ENCODE measurements around the gene SUN3.

DNA sequence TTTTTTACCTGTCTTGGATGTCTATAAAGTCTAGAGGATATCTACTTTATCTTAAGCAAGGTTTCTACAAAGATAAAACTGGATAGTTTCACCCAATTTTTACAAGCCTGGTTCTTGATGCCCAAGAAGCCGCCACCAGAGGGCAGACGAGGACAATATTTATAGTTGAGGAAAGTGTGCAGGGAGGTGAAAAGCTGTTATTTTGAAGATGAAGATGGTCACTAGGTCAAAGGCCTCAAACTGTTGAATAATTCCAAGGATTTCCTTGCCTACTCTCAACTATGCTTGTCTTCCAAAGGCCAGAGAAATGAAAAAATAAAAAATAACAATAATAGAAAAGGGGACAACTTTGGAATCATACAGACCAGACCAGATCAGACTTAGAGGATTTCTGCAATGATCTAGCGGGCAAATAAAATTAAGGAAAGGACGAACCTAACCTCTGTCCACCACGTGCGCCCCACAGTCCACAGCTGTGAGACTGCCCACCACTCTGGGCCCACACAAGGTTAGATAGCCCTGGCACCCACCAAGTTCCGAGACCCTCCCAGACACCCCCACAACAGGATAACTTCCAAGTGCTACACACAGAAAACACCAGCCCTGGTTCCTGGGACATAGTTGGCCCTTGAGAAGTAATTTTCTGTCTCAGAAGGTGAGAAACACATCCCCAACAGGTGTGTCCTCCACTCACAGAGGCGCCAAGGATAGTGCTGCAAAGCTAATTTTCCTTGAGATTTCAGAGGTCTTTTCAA lies 83.5 kb downstream of the SUN3 start:
- TF ChIP-seq, protein P1, sequence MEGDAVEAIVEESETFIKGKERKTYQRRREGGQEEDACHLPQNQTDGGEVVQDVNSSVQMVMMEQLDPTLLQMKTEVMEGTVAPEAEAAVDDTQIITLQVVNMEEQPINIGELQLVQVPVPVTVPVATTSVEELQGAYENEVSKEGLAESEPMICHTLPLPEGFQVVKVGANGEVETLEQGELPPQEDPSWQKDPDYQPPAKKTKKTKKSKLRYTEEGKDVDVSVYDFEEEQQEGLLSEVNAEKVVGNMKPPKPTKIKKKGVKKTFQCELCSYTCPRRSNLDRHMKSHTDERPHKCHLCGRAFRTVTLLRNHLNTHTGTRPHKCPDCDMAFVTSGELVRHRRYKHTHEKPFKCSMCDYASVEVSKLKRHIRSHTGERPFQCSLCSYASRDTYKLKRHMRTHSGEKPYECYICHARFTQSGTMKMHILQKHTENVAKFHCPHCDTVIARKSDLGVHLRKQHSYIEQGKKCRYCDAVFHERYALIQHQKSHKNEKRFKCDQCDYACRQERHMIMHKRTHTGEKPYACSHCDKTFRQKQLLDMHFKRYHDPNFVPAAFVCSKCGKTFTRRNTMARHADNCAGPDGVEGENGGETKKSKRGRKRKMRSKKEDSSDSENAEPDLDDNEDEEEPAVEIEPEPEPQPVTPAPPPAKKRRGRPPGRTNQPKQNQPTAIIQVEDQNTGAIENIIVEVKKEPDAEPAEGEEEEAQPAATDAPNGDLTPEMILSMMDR (IDR thresholded peaks at IDR 0.05; ENCODE audit: poor library complexity, severe bottlenecking) = peak; percentile 86
- no peak for TF ChIP-seq EP300 (conservative IDR thresholded peaks at IDR 0.05; ENCODE audit: poor library complexity, severe bottlenecking)
- peak; percentile 87 for TF ChIP-seq RAD21 (conservative IDR thresholded peaks at IDR 0.05)
- no peak for TF ChIP-seq EZH2 (IDR thresholded peaks at IDR 0.05; ENCODE audit: borderline replicate concordance, insufficient read depth, low read length, poor library complexity, severe bottlenecking)
